Measurements from ENCODE around the gene LUC7L2.

GRCh38 chr7:139382439-139382838 is 22.7 kb downstream of the LUC7L2 start:
- no peak for TF ChIP-seq EZH2 (IDR thresholded peaks at IDR 0.05; ENCODE audit: insufficient read depth, poor library complexity, severe bottlenecking)
- no peak for TF ChIP-seq EZH2phosphoT487 (IDR thresholded peaks at IDR 0.05; ENCODE audit: insufficient read depth, low read depth)
